ENCODE measurements around the gene SPOPL. TPM values are rescaled to one million over a fixed set of nuclear protein-coding genes. Genes with fewer than 3 reads are reported as not detected.

Gene SPOPL
- total and polyA plus RNA-seq, 10 of the 15 experiments (the other 5 are each of a cell fraction or from before 2014, with no cell fraction given): 4.0 to 25.0 (median 11.5) TPM

- no peak for FAIRE-seq
- DNase-seq (ENCODE audit: low read depth, low spot score): no peak
- ChIA-PET SMC1A (ENCODE audit: uncharacterized antibody, unreplicated experiment) (no interaction called here), CTCF (no interaction called here), POLR2A (interaction anchor here (0.6 kb wide), 1 partner anchor 58 kb away, joined by 4 read pairs; no protein-coding TSS in a partner anchor), RAD21 (ENCODE audit: unreplicated experiment) (no interaction called here)
- intact Hi-C loops (cut with micrococcal nuclease; ENCODE audit: unreplicated experiment): no loop called here
- Histone ChIP-seq H3K4me1 (ENCODE audit: control insufficient read depth, insufficient read depth, low read length) (peaks cover 7% of the 10 kb centered on the region), H3K27ac (ENCODE audit: control insufficient read depth, insufficient read depth) (no peak overlapping the region), H3K27me3 (replicated peaks in 1 of 2; ENCODE audit: control insufficient read depth in 2 of 2, insufficient read depth in 2 of 2, low read length in 1 of 2) (no peaks in the 10 kb centered on the region), H3K4me3 (no peak overlapping the region), H3K4me2 (ENCODE audit: control insufficient read depth, insufficient read depth) (no peak overlapping the region), H3K36me3 (ENCODE audit: control insufficient read depth in 2 of 2, insufficient read depth in 2 of 2, low read length in 1 of 2) (no peaks in the 10 kb centered on the region), H2AFZ (ENCODE audit: control insufficient read depth, low read depth, low read length) (no peak overlapping the region), H3K79me2 (ENCODE audit: control insufficient read depth, insufficient read depth, low read length) (no peaks in the 10 kb centered on the region), H3K9ac (ENCODE audit: control insufficient read depth, insufficient read depth, low read length) (no peak overlapping the region), H3K9me3 (replicated peaks; ENCODE audit: control insufficient read depth, insufficient read depth, low read length) (no peaks in the 10 kb centered on the region), H4K20me1 (ENCODE audit: control insufficient read depth, insufficient read depth) (no peaks in the 10 kb centered on the region)
- ATAC-seq: no peak
- no peak for TF ChIP-seq POLR2A (IDR thresholded peaks at IDR 0.05; ENCODE audit: low read depth, low read length)
- TF ChIP-seq RELB (IDR thresholded peaks at IDR 0.05; ENCODE audit: low read depth): no peak
- TF ChIP-seq NFIC (IDR thresholded peaks at IDR 0.05; ENCODE audit: low read depth, low read length): no peak
- TF ChIP-seq MTA2 (IDR thresholded peaks at IDR 0.05; ENCODE audit: low read depth): no peak
- TF ChIP-seq CUX1 (IDR thresholded peaks at IDR 0.05; ENCODE audit: insufficient replicate concordance, low read depth, low read length): no peak
- TF ChIP-seq SMAD1 (IDR thresholded peaks at IDR 0.05; ENCODE audit: low read depth, partially characterized antibody): no peak
- TF ChIP-seq PBX3 (IDR thresholded peaks at IDR 0.05; ENCODE audit: insufficient replicate concordance, low read depth, low read length): no peak
- no peak for TF ChIP-seq EGR1 (IDR thresholded peaks at IDR 0.05; ENCODE audit: borderline replicate concordance in 1 of 2, low read depth in 2 of 2, low read length in 2 of 2)
- no peak for TF ChIP-seq GABPA (IDR thresholded peaks at IDR 0.05; ENCODE audit: low read depth)
- TF ChIP-seq HSF1 (IDR thresholded peaks at IDR 0.05; ENCODE audit: low read depth, low read length): no peak
- 67% methylated on average over 1 of the region's 1 CpG for WGBS (ENCODE audit: insufficient coverage, insufficient replicate concordance, low lambda C conversion rate, missing lambda C conversion rate)
- in situ Hi-C loops (cut with MboI): no loop called here
- BruUV-seq (replicated peaks): no TSS peak
These were observed 32.2 kb upstream of the SPOPL start for GRCh38 chr2:138469411-138469810.
